Astrocyte (in vitro differentiated cells and primary cell): ENCODE measurements around the gene PLCH1. TPM values are rescaled to one million over a fixed set of nuclear protein-coding genes. Genes with fewer than 3 reads are reported as not detected.

Source experiments
- DNase-seq: peaks from one replicate; pipeline ENCODE4 v3.0.0-alpha.2; 2010; ENCODE audit warnings: low read depth
- FAIRE-seq: peaks from 2 replicates; lab custom pipeline; 2011; peaks lifted over from hg19 to GRCh38; lab: Jason Lieb, UNC
- H2AFZ ChIP-seq: 2 replicates; pipeline ENCODE4 v1.6.0; 2012; ENCODE audit warnings: low read depth, low read length, inconsistent platforms
- H3K27ac ChIP-seq: 2 replicates; pipeline ENCODE4 v1.5.1; 2011; ENCODE audit warnings: low read depth, low read length, inconsistent platforms
- H3K27me3 ChIP-seq: 2 replicates; pipeline ENCODE4 v1.6.0; 2011; ENCODE audit warnings: low read length, inconsistent platforms; ENCODE audit not compliant: insufficient read depth
- H3K36me3 ChIP-seq: 2 replicates; pipeline ENCODE4 v1.5.1; 2011; ENCODE audit warnings: low read length, inconsistent platforms; ENCODE audit not compliant: insufficient read depth
- H3K4me1 ChIP-seq: 2 replicates; pipeline ENCODE4 v1.5.1; 2011; ENCODE audit warnings: low read length, inconsistent platforms; ENCODE audit not compliant: insufficient read depth
- H3K4me2 ChIP-seq: 2 replicates; pipeline ENCODE4 v1.6.0; 2012; ENCODE audit warnings: low read length, inconsistent platforms
- H3K4me3 ChIP-seq: 2 replicates; pipeline ENCODE4 v1.5.1; 2011; ENCODE audit warnings: low read depth, mild to moderate bottlenecking, low read length, inconsistent platforms; ENCODE audit not compliant: insufficient read depth
- H3K79me2 ChIP-seq: 2 replicates; pipeline ENCODE4 v1.6.0; 2012; ENCODE audit warnings: mild to moderate bottlenecking, low read length, inconsistent platforms; ENCODE audit not compliant: insufficient read depth
- H3K9ac ChIP-seq: 2 replicates; pipeline ENCODE4 v1.6.0; 2012; ENCODE audit warnings: mild to moderate bottlenecking, low read length, inconsistent platforms
- H3K9me3 ChIP-seq: 2 replicates; pipeline ENCODE4 v1.5.1; 2012; ENCODE audit warnings: low read depth, mild to moderate bottlenecking, low read length, inconsistent platforms; ENCODE audit not compliant: insufficient read depth
- H4K20me1 ChIP-seq: 2 replicates; pipeline ENCODE4 v1.6.0; 2012; ENCODE audit warnings: low read length, inconsistent platforms; ENCODE audit not compliant: insufficient read depth
- H3K27ac Mint-ChIP-seq: one replicate; pipeline ENCODE4 v1.8.0; 2021; ENCODE audit warnings: mild to moderate bottlenecking, mixed read lengths; ENCODE audit not compliant: unreplicated experiment
- H3K27me3 Mint-ChIP-seq: one replicate; pipeline ENCODE4 v1.8.0; 2021; ENCODE audit warnings: low read depth, mixed read lengths; ENCODE audit not compliant: unreplicated experiment
- H3K36me3 Mint-ChIP-seq: one replicate; pipeline ENCODE4 v1.8.0; 2021; ENCODE audit warnings: low read depth, mixed read lengths; ENCODE audit not compliant: unreplicated experiment
- H3K4me1 Mint-ChIP-seq: one replicate; pipeline ENCODE4 v1.8.0; 2021; ENCODE audit warnings: low read depth, mixed read lengths; ENCODE audit not compliant: unreplicated experiment
- H3K4me3 Mint-ChIP-seq: one replicate; pipeline ENCODE4 v1.8.0; 2021; ENCODE audit warnings: mild to moderate bottlenecking, moderate library complexity, mixed read lengths; ENCODE audit not compliant: unreplicated experiment
- H3K9me3 Mint-ChIP-seq: one replicate; pipeline ENCODE4 v1.8.0; 2021; ENCODE audit warnings: mild to moderate bottlenecking, mixed read lengths; ENCODE audit not compliant: unreplicated experiment
- EZH2 ChIP-seq: IDR thresholded peaks from 2 replicates; pipeline ENCODE4 v1.6.1; 2012; ENCODE audit warnings: mild to moderate bottlenecking, low read length, inconsistent platforms; ENCODE audit not compliant: insufficient read depth
- total RNA-seq: library from RNA; stranded (reverse); gene quantifications from 2 replicates; pipeline ENCODE4 v1.2.1, GENCODE V29; 2021
- TF ChIP-seq, protein P1 (sequence below): IDR thresholded peaks from 2 replicates; pipeline ENCODE4 v1.5.1; 2011; ENCODE audit warnings: low read depth, mild to moderate bottlenecking, inconsistent platforms, low read length, moderate library complexity; ENCODE audit not compliant: insufficient read depth

Gene PLCH1
- total RNA-seq, 1 donor from 2014 or later: 1.2 TPM

DNA sequence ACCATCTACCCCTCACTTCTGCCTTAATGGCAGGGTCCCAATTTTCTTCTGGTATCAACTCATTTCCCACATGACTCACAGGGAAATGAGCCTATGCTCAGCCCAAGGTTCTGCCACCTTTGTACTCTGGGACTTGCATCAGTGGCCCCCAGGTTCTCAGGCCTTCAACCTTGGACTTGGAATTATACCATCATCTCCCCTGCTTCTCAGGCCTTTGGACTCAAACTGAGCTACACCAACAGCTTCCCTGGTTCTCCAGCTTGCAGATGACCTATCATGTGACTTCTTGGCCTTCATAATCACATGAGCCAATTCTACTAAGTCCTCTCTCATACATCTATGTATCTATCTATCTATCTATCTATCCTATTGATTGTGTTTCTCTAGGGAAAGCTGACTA, 149.5 kb downstream of the PLCH1 start:
- Histone ChIP-seq H3K9me3 (no peaks in the 10 kb centered on the region), H3K4me1 (no peaks in the 10 kb centered on the region), H3K4me2 (no peak overlapping the region), H3K4me3 (no peak overlapping the region), H3K79me2 (no peaks in the 10 kb centered on the region), H3K36me3 (no peaks in the 10 kb centered on the region), H4K20me1 (no peaks in the 10 kb centered on the region), H3K27ac (no peak overlapping the region), H3K27me3 (no peaks in the 10 kb centered on the region), H2AFZ (no peak overlapping the region), H3K9ac (no peak overlapping the region)
- no peak overlapping the region for H3K4me3 Mint-ChIP-seq
- H3K4me1 Mint-ChIP-seq: peaks cover 2% of the 10 kb centered on the region
- H3K36me3 Mint-ChIP-seq: no peaks in the 10 kb centered on the region
- no peak for TF ChIP-seq EZH2
- TF ChIP-seq, protein P1, sequence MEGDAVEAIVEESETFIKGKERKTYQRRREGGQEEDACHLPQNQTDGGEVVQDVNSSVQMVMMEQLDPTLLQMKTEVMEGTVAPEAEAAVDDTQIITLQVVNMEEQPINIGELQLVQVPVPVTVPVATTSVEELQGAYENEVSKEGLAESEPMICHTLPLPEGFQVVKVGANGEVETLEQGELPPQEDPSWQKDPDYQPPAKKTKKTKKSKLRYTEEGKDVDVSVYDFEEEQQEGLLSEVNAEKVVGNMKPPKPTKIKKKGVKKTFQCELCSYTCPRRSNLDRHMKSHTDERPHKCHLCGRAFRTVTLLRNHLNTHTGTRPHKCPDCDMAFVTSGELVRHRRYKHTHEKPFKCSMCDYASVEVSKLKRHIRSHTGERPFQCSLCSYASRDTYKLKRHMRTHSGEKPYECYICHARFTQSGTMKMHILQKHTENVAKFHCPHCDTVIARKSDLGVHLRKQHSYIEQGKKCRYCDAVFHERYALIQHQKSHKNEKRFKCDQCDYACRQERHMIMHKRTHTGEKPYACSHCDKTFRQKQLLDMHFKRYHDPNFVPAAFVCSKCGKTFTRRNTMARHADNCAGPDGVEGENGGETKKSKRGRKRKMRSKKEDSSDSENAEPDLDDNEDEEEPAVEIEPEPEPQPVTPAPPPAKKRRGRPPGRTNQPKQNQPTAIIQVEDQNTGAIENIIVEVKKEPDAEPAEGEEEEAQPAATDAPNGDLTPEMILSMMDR: no peak
- no peak overlapping the region for H3K27ac Mint-ChIP-seq
- no peaks in the 10 kb centered on the region for H3K27me3 Mint-ChIP-seq
- FAIRE-seq: no peak
- no peaks in the 10 kb centered on the region for H3K9me3 Mint-ChIP-seq
- no peak for DNase-seq

DNA sequence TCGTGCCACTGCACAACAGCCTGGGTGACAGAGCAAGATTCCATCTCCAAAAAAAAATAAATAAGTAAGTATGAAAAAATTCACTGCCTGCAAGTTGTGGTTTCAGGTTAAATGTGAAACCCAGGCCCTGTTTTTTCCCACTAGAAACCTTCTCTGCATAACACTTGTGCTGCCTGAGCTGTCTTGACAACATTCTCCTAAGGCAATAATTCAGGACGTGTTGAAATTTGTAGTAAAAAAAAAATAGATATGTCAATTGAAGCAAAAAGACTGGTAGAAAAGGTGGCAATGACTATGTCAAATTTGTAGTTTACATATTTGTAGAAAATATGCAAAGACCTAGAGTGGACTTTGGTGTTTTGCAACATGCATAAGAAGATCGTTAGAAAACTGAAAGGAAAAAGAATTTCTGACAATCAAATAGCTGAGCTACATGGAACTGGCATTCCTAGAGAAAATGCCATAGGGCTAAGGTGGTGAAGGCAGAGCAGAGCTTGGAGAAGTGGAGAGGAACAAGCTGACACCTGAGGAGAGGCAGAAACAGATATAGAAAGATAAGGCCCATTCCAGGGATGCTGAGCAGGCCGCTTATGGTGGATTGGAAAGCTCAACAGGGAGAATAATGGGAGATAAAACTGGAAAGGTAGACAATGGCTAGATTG, 150.2 kb downstream of the PLCH1 start:
- Mint-ChIP-seq H3K36me3 (no peaks in the 10 kb centered on the region), H3K27ac (no peak overlapping the region), H3K4me3 (no peak overlapping the region), H3K4me1 (peaks cover 2% of the 10 kb centered on the region), H3K27me3 (no peaks in the 10 kb centered on the region), H3K9me3 (no peaks in the 10 kb centered on the region)
- Histone ChIP-seq H3K79me2 (no peaks in the 10 kb centered on the region), H3K4me3 (no peak overlapping the region), H4K20me1 (no peaks in the 10 kb centered on the region), H3K36me3 (no peaks in the 10 kb centered on the region), H3K4me1 (no peaks in the 10 kb centered on the region), H3K27me3 (no peaks in the 10 kb centered on the region), H3K27ac (no peak overlapping the region), H3K9me3 (no peaks in the 10 kb centered on the region), H3K4me2 (no peak overlapping the region), H3K9ac (no peak overlapping the region), H2AFZ (no peak overlapping the region)
- TF ChIP-seq, protein P1: no peak
- TF ChIP-seq EZH2: no peak
- FAIRE-seq (no peak), DNase-seq (no peak)

DNA sequence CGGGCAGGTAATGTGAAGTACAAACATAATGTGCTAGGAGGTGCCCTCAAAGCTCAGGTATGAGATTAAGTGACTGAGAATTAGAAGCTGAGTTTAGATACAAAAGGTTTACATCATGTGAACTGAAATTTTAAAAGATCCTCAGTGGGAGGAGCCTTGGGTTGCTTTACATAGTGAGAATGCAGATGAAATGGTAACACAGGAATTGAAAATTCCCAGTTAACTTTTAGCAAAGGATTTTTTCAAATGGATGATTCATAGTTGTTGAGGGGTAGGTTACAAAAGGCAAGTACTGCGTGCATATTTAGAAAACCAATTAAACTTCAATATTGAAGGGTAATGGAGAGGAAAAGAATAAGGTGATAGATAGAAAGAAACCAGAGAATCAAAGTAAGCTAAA, 157.3 kb downstream of the PLCH1 start:
- H3K27ac ChIP-seq: no peak overlapping the region
- H3K79me2 ChIP-seq: no peaks in the 10 kb centered on the region
- DNase-seq: no peak
- Mint-ChIP-seq H3K9me3 (no peaks in the 10 kb centered on the region), H3K4me3 (no peak overlapping the region), H3K4me1 (peaks cover 9% of the 10 kb centered on the region), H3K36me3 (no peaks in the 10 kb centered on the region), H3K27ac (no peak overlapping the region), H3K27me3 (no peaks in the 10 kb centered on the region)
- no peaks in the 10 kb centered on the region for H3K4me1 ChIP-seq
- no peak for FAIRE-seq
- no peak overlapping the region for H3K9ac ChIP-seq
- no peak overlapping the region for H2AFZ ChIP-seq
- H3K36me3 ChIP-seq: no peaks in the 10 kb centered on the region
- TF ChIP-seq, protein P1: no peak
- TF ChIP-seq EZH2: no peak
- no peaks in the 10 kb centered on the region for H4K20me1 ChIP-seq
- H3K4me2 ChIP-seq: no peak overlapping the region
- H3K4me3 ChIP-seq: no peak overlapping the region
- H3K27me3 ChIP-seq: no peaks in the 10 kb centered on the region
- H3K9me3 ChIP-seq: no peaks in the 10 kb centered on the region
